Chondrocyte (in vitro differentiated cells): ENCODE results near the gene FBH1. TPM values are rescaled to one million over a fixed set of nuclear protein-coding genes. Genes with fewer than 3 reads are reported as not detected.

Experiments used
- DNase-seq: peaks from one replicate; pipeline ENCODE4 v3.0.0; 2021; ENCODE audit warnings: mixed read lengths, low spot score
- H3K27ac Mint-ChIP-seq: one replicate; pipeline ENCODE4 v1.8.0; 2021; ENCODE audit warnings: mild to moderate bottlenecking, moderate library complexity, mixed read lengths; ENCODE audit not compliant: unreplicated experiment
- H3K27me3 Mint-ChIP-seq: 2 replicates; pipeline ENCODE4 v1.8.0; 2021; ENCODE audit warnings: low read depth, mixed read lengths
- H3K36me3 Mint-ChIP-seq: 2 replicates; pipeline ENCODE4 v1.8.0; 2021; ENCODE audit warnings: low read depth, mixed read lengths
- H3K4me1 Mint-ChIP-seq: 2 replicates; pipeline ENCODE4 v1.8.0; 2021; ENCODE audit warnings: low read depth, mild to moderate bottlenecking, mixed read lengths
- H3K4me3 Mint-ChIP-seq: one replicate; pipeline ENCODE4 v1.8.0; 2021; ENCODE audit warnings: mild to moderate bottlenecking, moderate library complexity, mixed read lengths; ENCODE audit not compliant: unreplicated experiment
- H3K9me3 Mint-ChIP-seq: 2 replicates; pipeline ENCODE4 v1.8.0; 2021; ENCODE audit warnings: low read depth, mixed read lengths
- total RNA-seq: library from RNA; stranded (reverse); gene quantifications from 3 replicates; pipeline ENCODE4 v1.2.1, GENCODE V29; 2021
- TF ChIP-seq, protein P1 (sequence below): fragments of 200-600 bp; sonication (generic); IDR thresholded peaks from 2 replicates; pipeline ENCODE4 v1.5.0; 2021; ENCODE audit warnings: antibody characterized with exemption, mild to moderate bottlenecking, moderate library complexity

FBH1 gene
- total RNA-seq, 1 donor from 2014 or later = 62.2 TPM

DNA sequence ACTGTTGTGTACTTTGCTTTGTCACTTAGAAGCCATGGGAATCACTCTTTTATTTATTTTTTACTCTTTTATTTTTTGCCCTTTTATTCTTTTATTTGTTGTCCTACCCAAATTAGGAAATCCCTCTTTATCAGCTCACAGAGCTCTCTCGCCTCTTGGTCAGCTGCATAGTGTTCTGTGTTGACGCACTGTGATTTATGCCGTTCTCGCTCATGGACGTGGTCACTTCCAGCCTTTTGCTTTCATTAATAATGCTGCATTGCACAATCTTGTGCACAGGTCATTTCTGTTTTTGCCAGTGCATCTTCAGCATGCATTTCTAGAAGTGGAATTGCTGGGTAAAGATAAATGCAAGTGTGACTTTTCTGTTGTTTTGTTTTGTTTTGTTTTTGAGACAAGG lies 42.3 kb downstream of the FBH1 start:
- H3K4me1 Mint-ChIP-seq = peaks cover 2% of the 10 kb centered on the region
- no peak overlapping the region for H3K4me3 Mint-ChIP-seq
- H3K27ac Mint-ChIP-seq = no peak overlapping the region
- H3K9me3 Mint-ChIP-seq = no peaks in the 10 kb centered on the region
- TF ChIP-seq, protein P1, sequence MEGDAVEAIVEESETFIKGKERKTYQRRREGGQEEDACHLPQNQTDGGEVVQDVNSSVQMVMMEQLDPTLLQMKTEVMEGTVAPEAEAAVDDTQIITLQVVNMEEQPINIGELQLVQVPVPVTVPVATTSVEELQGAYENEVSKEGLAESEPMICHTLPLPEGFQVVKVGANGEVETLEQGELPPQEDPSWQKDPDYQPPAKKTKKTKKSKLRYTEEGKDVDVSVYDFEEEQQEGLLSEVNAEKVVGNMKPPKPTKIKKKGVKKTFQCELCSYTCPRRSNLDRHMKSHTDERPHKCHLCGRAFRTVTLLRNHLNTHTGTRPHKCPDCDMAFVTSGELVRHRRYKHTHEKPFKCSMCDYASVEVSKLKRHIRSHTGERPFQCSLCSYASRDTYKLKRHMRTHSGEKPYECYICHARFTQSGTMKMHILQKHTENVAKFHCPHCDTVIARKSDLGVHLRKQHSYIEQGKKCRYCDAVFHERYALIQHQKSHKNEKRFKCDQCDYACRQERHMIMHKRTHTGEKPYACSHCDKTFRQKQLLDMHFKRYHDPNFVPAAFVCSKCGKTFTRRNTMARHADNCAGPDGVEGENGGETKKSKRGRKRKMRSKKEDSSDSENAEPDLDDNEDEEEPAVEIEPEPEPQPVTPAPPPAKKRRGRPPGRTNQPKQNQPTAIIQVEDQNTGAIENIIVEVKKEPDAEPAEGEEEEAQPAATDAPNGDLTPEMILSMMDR = no peak
- H3K36me3 Mint-ChIP-seq = peaks cover 44% of the 10 kb centered on the region
- DNase-seq = no peak
- H3K27me3 Mint-ChIP-seq = no peaks in the 10 kb centered on the region

DNA sequence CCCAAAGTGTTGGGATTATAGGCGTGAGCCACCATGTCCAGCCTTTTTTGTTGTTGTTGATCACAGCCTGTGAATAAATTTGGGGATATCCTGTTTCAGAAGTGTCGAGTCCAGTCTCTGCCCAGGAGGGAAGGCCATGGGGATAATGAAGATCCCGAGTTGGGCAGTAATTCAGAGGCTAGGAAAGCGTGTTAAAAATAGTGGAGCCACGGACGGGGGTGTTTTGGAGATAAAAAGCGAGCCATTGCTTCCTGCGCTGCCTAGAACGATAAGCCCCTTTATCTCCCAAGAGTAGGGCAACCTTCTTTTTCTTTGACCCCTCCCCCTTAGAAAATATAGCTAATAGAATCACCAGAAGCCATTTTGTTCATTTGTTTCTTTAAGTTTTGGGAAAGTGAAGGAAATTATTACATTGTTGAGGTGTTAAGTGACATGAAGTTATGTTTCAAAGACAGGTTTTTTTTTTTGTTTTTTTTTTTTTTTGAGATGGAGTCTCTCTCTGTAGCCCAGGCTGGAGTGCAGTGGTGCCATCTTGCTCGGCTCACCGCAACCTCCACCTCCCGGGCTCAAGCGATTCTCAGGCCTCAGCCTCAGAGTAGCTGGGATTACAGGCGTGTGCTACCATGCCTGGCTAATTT lies 44.0 kb downstream of the FBH1 start:
- Mint-ChIP-seq H3K27ac (no peak overlapping the region), H3K4me3 (no peak overlapping the region), H3K27me3 (no peaks in the 10 kb centered on the region), H3K9me3 (no peaks in the 10 kb centered on the region), H3K36me3 (peaks cover 46% of the 10 kb centered on the region), H3K4me1 (no peaks in the 10 kb centered on the region)
- TF ChIP-seq, protein P1 = no peak
- DNase-seq = no peak

DNA sequence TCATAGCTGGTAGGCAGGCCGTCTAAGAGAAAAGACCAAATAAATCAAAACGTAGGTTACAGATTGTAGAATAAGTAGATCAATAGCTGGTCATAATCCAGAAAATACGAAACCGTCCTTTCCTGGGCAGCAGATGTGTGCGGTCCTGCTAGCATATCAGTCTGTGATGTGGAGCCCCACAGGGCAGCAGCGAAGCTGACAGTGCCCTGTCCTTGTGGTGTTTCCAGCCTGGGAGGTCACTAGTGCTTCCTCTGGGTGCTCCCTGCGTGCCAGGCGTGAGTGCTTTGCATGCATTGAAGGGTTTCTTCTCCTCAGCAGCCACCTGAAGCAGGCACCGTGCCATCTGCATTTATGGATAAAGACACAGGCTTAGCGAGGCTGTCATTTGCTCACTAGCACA lies 45.6 kb downstream of the FBH1 start:
- H3K4me3 Mint-ChIP-seq = no peak overlapping the region
- peaks cover 41% of the 10 kb centered on the region for H3K36me3 Mint-ChIP-seq
- no peak overlapping the region for H3K27ac Mint-ChIP-seq
- no peaks in the 10 kb centered on the region for H3K9me3 Mint-ChIP-seq
- H3K4me1 Mint-ChIP-seq = no peaks in the 10 kb centered on the region
- no peak for DNase-seq
- TF ChIP-seq, protein P1 = no peak
- H3K27me3 Mint-ChIP-seq = no peaks in the 10 kb centered on the region

DNA sequence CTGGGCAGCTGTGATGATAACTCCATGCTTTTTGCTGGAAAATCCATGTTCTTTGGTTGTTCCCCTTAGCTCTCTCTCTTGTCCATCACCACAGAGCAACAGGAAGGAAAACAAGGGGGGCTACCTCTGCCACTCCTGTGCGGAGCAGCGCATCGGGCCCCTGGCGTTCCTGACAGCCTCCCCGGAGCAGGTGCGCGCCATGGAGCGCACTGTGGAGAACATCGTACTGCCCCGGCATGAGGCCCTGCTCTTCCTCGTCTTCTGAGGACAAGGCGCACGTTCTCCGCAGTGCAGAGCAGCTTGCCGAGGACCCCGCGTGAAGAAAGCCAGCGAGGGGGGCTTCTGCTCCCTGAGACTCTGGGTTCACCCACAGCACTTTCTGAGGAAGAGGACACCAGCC lies 47.0 kb downstream of the FBH1 start:
- Mint-ChIP-seq H3K27me3 (no peaks in the 10 kb centered on the region), H3K4me1 (no peaks in the 10 kb centered on the region), H3K36me3 (peaks cover 35% of the 10 kb centered on the region), H3K9me3 (no peaks in the 10 kb centered on the region), H3K27ac (no peak overlapping the region), H3K4me3 (no peak overlapping the region)
- no peak for DNase-seq
- TF ChIP-seq, protein P1 = no peak

DNA sequence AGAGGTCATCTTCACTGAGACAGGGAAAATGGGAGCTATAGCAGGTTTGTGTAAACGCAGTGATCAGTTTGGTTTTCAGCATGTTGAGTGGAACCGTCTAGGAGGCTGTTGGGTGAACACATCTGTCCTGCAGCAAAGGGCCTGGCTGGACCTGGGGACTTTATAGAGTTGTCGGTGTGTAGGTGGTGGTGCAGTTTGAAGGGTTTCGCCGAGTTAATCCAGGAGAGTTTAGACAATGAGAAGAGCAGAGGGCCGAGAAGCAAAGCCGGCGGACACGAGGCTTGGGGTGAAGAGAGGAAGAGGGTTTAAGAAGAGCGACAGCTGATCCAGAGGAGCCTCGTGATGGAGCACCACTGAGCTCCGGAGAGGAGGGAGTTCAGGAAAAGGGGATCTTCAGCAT lies 48.2 kb downstream of the FBH1 start:
- no peak overlapping the region for H3K27ac Mint-ChIP-seq
- H3K27me3 Mint-ChIP-seq = no peaks in the 10 kb centered on the region
- H3K4me1 Mint-ChIP-seq = peaks cover 7% of the 10 kb centered on the region
- TF ChIP-seq, protein P1 = no peak
- peaks cover 32% of the 10 kb centered on the region for H3K36me3 Mint-ChIP-seq
- H3K4me3 Mint-ChIP-seq = no peak overlapping the region
- no peaks in the 10 kb centered on the region for H3K9me3 Mint-ChIP-seq
- no peak for DNase-seq
